GM19025 (cell line): ENCODE results near the gene ETV1.

Experiments
- ATAC-seq: cut with Tn5 transposase; IDR thresholded peaks from one replicate; pipeline ENCODE4 v1.9.1; 2021; ENCODE audit warnings: mild to moderate bottlenecking, low read depth, moderate library complexity; ENCODE audit not compliant: unreplicated experiment

The ETV1 gene

GRCh38 chr7:13988065-13988464 lies 1.4 kb downstream of the ETV1 start:
- no peak for ATAC-seq

DNA sequence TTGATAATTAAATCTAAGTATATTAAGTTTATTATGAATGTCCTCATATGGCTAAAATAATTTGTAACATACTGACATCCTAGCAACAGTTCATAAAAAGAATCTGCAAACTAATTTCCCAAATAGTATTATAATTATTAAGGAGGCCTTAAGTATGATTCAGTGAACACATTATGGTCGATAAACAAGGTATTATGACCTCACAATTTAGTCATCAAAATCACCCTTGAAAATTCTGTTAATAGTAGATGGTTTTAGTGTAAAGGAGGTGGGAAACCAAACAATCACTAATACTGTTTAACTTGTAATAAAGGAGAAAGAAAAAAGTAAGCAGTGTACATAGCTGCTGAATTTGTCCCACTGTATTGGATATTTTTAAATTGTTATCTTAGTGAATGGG lies 2.1 kb downstream of the ETV1 start:
- no peak for ATAC-seq

DNA sequence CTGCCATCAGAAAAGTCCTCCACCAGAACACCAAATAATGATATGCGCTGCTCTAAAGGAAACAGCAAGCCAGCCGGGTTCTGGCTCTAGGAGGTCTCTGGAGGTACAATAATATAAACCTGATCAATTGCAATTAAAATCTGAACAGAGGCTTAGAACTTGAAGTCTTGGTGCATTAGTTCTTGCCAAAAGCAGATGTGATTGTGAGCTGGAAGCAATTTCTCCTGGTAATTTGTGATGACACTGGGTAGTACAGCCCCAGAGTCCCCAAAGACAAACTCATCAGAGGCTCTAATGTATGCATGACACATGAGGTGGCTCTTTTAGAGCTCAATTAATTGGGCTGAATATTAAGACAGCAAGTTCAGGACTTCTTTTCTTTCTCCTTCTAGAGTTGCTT lies 3.3 kb downstream of the ETV1 start:
- ATAC-seq: no peak

- ATAC-seq: no peak
Measured at GRCh38 chr7:13984831-13985685, 4.4 kb downstream of the ETV1 start.

GRCh38 chr7:13984061-13984460 lies 5.4 kb downstream of the ETV1 start:
- no peak for ATAC-seq

DNA sequence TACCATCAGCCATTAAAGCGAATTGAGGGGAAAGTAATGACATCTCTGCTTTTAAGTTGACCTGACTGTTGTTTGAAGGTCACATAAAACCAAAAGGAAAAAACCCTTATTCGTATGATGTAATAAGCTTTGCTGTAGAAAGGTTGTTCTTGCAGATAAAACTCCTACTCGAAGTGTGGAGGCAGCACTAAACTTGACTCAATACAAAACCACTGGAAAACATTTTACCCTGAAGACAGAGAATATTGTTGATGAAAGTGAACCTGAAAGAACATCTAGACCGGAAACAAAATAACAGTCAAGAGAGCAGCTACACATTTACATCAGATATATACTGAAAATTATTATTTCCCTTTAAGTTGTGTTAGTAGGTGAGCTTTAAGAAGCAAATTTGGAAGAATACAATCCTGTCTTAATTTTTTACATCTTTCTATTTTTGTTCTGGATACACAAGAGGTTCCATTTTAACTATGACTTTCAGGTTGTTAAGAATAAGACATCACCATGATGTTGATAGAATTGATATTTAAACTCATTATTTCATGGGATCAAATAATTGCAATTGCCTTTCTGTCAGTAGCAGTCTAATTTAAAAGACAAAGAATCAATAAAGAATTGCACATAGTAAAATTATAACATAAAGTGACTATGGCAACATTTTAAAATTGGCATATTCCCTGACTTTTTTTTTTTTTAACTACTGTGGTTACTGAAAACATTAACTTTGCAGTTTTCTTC lies 6.4 kb downstream of the ETV1 start:
- ATAC-seq: no peak

- ATAC-seq: no peak
Measured at GRCh38 chr7:13981070-13981469, 8.4 kb downstream of the ETV1 start.

GRCh38 chr7:13980474-13980873 lies 9.0 kb downstream of the ETV1 start:
- no peak for ATAC-seq

DNA sequence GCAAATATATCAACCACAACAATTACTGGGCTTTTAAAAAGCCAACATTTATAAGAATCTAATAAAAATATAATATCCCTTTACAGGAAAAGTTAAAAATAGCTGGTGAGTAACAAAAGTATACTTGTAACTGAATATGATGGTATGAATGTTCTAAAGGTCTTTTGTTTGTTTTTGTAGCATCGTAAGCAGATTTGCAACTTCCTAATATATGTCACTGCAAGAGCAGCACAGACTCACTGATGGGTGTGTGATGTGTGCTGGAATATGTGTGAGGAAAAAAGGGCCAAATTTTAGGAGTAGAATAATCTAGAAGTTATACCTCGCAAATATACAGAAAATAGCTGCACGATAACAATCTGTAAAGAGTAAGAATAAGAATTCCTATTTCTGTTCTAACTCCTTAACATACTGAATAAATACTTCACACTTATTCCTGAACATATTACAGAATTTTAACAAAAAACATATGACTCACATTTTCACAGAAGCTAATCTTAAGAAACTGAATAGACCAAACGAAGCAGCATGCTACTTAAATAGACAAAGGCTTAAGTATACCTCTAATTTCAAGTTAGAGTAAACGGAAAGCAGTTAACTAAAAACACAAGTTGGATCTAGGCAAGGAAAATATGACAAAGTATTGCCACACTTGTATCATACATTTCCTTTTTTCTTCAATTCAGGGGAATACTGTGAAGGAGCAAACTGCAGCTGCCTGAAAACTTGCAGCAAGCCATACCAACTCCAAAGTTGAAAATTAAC lies 9.6 kb downstream of the ETV1 start:
- no peak for ATAC-seq

DNA sequence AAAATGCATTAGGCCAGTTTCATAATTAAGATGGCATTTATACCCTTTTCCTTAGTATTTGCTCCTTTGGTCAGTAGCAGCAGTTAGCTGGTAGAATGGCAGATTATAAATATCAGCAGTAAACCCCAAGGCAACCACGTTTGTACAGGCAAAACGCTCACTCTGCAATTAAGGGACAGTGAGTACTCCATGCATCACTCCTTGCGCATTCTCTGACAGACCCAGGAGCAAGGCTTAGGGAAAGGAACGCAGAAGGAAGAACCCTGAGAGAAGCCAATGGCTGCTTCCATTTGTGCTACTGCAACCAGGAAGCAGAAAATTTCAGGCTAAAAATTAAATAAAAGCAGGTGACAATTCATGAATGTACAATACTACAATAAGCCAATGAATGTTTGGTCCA lies 12.9 kb downstream of the ETV1 start:
- ATAC-seq: no peak

- ATAC-seq: no peak
Measured at GRCh38 chr7:13965077-13965476, 24.4 kb downstream of the ETV1 start.

- ATAC-seq: no peak
Measured at GRCh38 chr7:13963925-13964324, 25.5 kb downstream of the ETV1 start.

- no peak for ATAC-seq
Measured at GRCh38 chr7:13955494-13955893, 34.0 kb downstream of the ETV1 start.

GRCh38 chr7:13953368-13953767 lies 36.1 kb downstream of the ETV1 start:
- no peak for ATAC-seq

DNA sequence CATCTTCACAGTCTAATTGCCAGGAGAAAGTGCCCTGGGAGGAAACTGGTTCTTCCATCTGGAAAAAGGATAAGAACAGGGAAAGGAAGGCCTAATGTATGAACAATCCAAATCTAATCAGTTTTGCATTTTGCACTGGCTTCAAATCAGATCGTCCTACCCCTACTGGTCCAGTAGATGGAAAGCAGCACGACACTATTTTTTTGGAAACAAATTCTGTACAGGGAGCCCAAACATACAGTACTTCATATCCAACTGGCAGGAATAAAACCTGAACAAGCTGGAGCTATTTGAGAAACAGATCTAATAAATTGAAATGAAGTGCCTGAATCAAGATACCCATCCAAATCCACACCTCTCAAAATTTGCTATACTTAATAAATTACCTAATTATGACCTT lies 36.5 kb downstream of the ETV1 start:
- no peak for ATAC-seq

DNA sequence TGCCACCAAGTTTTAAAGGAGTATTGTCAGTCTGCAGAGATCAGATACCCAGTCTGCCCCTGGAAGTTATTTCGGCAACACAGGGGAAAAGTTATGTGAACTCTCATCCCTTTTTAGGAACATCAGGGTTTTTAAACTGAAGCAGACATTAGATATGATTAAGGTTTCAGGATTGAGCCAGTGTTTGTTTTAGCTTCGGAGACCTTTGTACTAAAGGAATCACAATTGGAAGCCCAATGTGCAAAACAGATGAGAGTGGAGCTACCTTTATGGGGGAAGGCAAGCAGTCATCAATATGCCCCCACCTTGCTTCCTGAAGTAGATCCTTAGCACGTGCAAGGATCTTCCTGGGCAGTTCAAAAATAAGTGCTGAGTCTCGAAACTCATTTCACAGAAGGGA lies 39.5 kb downstream of the ETV1 start:
- ATAC-seq: no peak

- ATAC-seq: no peak
Measured at GRCh38 chr7:13949445-13949844, 40.0 kb downstream of the ETV1 start.

DNA sequence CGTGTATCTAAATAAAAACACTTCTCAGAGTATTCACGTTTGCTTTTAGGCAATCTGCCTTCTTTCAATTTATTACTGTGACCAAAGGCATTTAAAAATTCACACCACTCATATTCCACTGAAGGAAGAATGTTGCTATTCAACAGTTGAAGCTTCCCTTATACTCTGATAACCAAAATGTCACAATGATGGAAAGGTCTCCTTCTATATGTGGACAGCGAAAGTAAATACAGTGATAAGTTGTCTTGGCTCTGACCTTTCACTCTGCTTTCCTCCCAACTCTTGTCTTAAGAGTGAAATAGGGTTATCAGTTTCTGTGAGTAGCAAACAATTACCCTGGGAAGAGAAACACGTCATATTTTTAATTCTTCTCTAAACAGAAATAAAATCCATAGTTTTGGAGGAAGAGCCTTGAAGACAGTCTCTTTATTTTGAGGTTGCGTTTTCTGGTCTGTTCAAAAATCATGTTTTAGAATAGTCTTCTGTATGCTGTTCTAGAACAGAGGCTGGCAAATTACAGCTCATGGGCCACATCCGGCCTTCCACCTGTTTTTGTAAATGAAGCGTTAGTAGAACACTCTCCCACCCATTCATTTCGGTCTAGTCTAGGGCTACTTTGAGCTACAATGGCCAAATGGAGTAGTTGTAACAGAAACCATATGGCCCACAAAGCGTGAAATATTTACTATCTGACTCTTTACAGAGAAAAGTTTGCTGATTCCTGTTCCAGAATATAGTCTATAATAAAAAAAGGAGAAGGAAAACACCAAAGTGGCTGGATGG lies 41.3 kb downstream of the ETV1 start:
- ATAC-seq: no peak

DNA sequence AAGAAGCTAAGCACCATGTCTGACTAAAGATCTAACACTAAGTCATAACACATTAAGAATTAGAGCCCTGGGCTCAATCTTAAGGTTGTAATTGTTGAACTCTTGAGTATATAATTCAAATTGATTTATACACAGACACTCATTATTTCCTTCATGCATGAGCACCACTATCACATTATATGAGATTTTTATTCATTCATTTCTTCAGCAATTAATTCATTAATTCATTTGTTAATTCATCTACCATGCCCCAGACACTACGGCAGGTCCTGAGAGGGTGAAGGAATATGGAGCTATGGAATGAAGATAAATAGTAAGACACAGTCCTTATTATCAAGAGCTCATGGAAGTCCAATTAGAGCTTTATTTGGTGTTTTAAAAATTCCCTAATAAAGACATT lies 41.9 kb downstream of the ETV1 start:
- ATAC-seq: no peak

GRCh38 chr7:13946181-13946580 lies 43.3 kb downstream of the ETV1 start:
- ATAC-seq: no peak
